C4-2B (cell line): Measurements from ENCODE around the gene TBC1D10A.
"Not testable (repeated sequence)": the region's sequence is repeated elsewhere in the genome, so short reads cannot be mapped to it uniquely, and the experiment has no call there.

ENCODE experiments used
- CTCF ChIP-seq: fragments of 450-650 bp; conservative IDR thresholded peaks from 2 replicates; pipeline ENCODE4 v1.5.1; 2017; ENCODE audit warnings: mild to moderate bottlenecking
- ZFX ChIP-seq: fragments of 450-650 bp; IDR thresholded peaks from 2 replicates; pipeline ENCODE4 v1.6.1; 2017

GRCh38 chr22:30338341-30338740 lies 11.6 kb upstream of the TBC1D10A start:
- not testable (repeated sequence) for TF ChIP-seq CTCF, ZFX
